Kidney (tissue), 14 donors: ENCODE measurements around the gene TERT. TPM values are rescaled to one million over a fixed set of nuclear protein-coding genes. Genes with fewer than 3 reads are reported as not detected.

Source experiments
- DNase-seq, 5 donors: peaks; one replicate each; pipeline ENCODE4 v3.0.0-alpha.2; 2013 to 2020
- FAIRE-seq: peaks from 2 replicates; lab custom pipeline; 2012; peaks lifted over from hg19 to GRCh38; lab: Jason Lieb, UNC
- H3K27ac ChIP-seq, 2 donors: one replicate each; pipeline ENCODE4 v1.7.0; 2013; ENCODE audit warnings: low read depth in 2 of 2, low read length in 2 of 2, inconsistent platforms in 1 of 2
- H3K27me3 ChIP-seq: one replicate; pipeline ENCODE4 v1.7.1; 2013; ENCODE audit warnings: low read length, inconsistent platforms; ENCODE audit not compliant: control insufficient read depth, insufficient read depth
- H3K36me3 ChIP-seq, 3 donors: one replicate each; pipeline versions ENCODE4 v1.7.0 to v1.7.1; 2013; ENCODE audit warnings: low read length in 3 of 3, control low read depth in 1 of 3, inconsistent platforms in 1 of 3; ENCODE audit not compliant: insufficient read depth in 3 of 3, control insufficient read depth in 2 of 3
- H3K4me1 ChIP-seq, 3 donors: one replicate each; pipeline versions ENCODE4 v1.7.0 to v1.7.1; 2013; ENCODE audit warnings: low read length in 3 of 3, inconsistent platforms in 1 of 3, low read depth in 1 of 3; ENCODE audit not compliant: control insufficient read depth in 2 of 3, insufficient read depth in 2 of 3
- H3K4me3 ChIP-seq, 3 donors: one replicate each; pipeline versions ENCODE4 v1.7.0 to v1.8.1; 2013; ENCODE audit warnings: low read length in 3 of 3, control low read depth in 1 of 3, inconsistent platforms in 1 of 3
- H3K9ac ChIP-seq, 3 donors: one replicate each; pipeline versions ENCODE4 v1.7.0 to v1.7.1; 2013; ENCODE audit warnings: low read length in 3 of 3, control low read depth in 1 of 3, inconsistent platforms in 1 of 3
- H3K9me3 ChIP-seq, 3 donors: one replicate each; pipeline versions ENCODE4 v1.7.0 to v1.7.1; 2013; ENCODE audit warnings: low read length in 3 of 3, control low read depth in 1 of 3, inconsistent platforms in 1 of 3; ENCODE audit not compliant: control insufficient read depth in 2 of 3, insufficient read depth in 1 of 3
- intact Hi-C: fragments of 100-400 bp; cut with DNase I; formaldehyde crosslinking; loops from one replicate; pipeline ENCODE4 v1.11.1; 2022
- polyA plus RNA-seq: library from polyadenylated mRNA; stranded (reverse); fragments of 350-450 nt; fragmentation: Illumina TruSeq; extraction: RNeasy Lipid Tissue Mini Kit (QIAGEN cat#74804); gene quantifications from one replicate; pipeline ENCODE4 v1.2.3, GENCODE V29; 2014; ENCODE audit warnings: low read depth, low replicate concordance; ENCODE audit not compliant: insufficient read depth
- total RNA-seq: library from RNA; stranded (reverse); fragmentation: NEBNext Ultra II Directional; extraction: Animal tissue kit (Norgen Biotek cat#: 25700); gene quantifications from one replicate; pipeline ENCODE4 v1.2.1, GENCODE V29; 2021
- TF ChIP-seq, protein P1 (sequence below): IDR thresholded peaks from 3 replicates; pipeline ENCODE4 v1.5.1; 2012; ENCODE audit warnings: mild to moderate bottlenecking, moderate library complexity, borderline replicate concordance; ENCODE audit not compliant: insufficient read depth; ENCODE audit errors: extremely low read depth
- donor health status: control.
- donor health status: control.
- donor health status: control.
- donor health status: control.
- donor health status: control.
- donor health status: DM: yes; HTN: yes; CAD: no.
- donor health status: Normal renal cell carcinoma (clear cell type).

Gene TERT
- total and polyA plus RNA-seq, 2 donors from 2014 or later: 0.91 TPM; not detected in 1

GRCh38 chr5:1338506-1339070 is 43.7 kb upstream of the TERT start:
- peaks cover 0 to 19% (median 0%) of the 10 kb centered on the region in 3 donors for H3K4me1 ChIP-seq
- intact Hi-C loops: no loop called here
- peak overlapping the region in 1 of 2 donors; percentile 20 for H3K27ac ChIP-seq
- no peaks in the 10 kb centered on the region for H3K27me3 ChIP-seq
- H3K4me3 ChIP-seq: no peak overlapping the region
- H3K9me3 ChIP-seq: no peaks in the 10 kb centered on the region
- DNase-seq (peak in 3 of 5 donors; percentile 24 to 66 (median 33)), FAIRE-seq (no peak)
- no peak overlapping the region for H3K9ac ChIP-seq
- TF ChIP-seq, protein P1, sequence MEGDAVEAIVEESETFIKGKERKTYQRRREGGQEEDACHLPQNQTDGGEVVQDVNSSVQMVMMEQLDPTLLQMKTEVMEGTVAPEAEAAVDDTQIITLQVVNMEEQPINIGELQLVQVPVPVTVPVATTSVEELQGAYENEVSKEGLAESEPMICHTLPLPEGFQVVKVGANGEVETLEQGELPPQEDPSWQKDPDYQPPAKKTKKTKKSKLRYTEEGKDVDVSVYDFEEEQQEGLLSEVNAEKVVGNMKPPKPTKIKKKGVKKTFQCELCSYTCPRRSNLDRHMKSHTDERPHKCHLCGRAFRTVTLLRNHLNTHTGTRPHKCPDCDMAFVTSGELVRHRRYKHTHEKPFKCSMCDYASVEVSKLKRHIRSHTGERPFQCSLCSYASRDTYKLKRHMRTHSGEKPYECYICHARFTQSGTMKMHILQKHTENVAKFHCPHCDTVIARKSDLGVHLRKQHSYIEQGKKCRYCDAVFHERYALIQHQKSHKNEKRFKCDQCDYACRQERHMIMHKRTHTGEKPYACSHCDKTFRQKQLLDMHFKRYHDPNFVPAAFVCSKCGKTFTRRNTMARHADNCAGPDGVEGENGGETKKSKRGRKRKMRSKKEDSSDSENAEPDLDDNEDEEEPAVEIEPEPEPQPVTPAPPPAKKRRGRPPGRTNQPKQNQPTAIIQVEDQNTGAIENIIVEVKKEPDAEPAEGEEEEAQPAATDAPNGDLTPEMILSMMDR: no peak
- peaks cover 0 to 58% (median 25%) of the 10 kb centered on the region in 3 donors for H3K36me3 ChIP-seq

DNA sequence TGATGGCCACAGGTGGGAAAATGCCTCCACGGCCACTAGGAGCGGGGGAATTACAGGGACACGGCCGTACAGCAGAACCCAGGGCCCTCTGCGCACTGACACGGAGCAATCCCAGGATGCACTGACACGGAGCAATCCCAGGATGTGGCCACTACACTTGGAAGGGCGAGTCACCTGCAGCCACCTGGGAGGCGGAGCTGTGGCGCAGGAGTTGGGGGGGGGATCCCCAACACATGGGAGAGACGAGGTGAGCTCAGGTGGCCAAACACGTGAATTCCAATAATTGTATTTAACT is 43.3 kb upstream of the TERT start:
- TF ChIP-seq, protein P1: no peak
- FAIRE-seq (no peak), DNase-seq (peak in 1 of 5 donors; percentile 57)
- Histone ChIP-seq H3K27me3 (no peaks in the 10 kb centered on the region), H3K4me3 (no peak overlapping the region), H3K9ac (no peak overlapping the region), H3K4me1 (peaks cover 0 to 15% (median 0%) of the 10 kb centered on the region in 3 donors), H3K27ac (peak overlapping the region; percentile 51 to 74), H3K9me3 (no peaks in the 10 kb centered on the region), H3K36me3 (peaks cover 4 to 63% (median 29%) of the 10 kb centered on the region in 3 donors)
- intact Hi-C loops: no loop called here

DNA sequence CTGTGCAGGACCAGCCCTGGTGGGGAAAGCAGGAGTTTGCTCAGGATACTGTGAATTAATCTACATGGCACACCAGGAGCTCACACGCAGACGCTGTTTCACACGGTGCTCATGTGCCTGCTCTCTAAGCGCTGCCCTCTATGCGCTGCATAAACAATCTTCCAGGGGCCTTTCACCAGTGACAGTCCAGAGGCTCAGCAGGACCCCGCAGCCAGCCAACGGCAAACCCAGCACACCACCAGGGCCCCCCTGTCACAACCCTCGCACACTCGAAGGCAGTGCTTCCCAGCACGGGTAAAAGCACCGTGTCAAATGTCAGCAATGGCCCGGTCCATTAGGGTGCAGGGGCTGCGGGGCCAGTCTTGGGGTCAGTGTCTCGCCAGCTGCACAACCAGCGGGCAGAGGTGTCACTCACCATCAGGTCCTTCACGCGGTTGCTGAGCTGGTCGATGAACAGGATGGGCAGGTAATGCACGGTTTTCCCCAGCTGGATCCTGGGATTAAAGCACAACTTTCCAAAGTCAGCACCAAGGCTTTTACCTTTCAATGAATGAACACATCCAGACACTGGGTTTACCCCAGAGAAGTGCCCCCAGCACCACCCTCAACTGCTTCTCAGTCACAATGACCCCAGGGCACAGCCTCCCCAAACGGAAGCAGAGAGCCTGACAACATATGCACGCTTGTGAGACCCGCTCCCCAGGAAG is 42.8 kb upstream of the TERT start:
- H3K36me3 ChIP-seq: peaks cover 5 to 66% (median 31%) of the 10 kb centered on the region in 3 donors
- H3K9ac ChIP-seq: no peak overlapping the region
- intact Hi-C loops: no loop called here
- H3K4me1 ChIP-seq: peaks cover 0 to 15% (median 0%) of the 10 kb centered on the region in 3 donors
- H3K27ac ChIP-seq: peak overlapping the region; percentile 51 to 74
- TF ChIP-seq, protein P1: no peak
- peak in 1 of 5 donors; percentile 49 for DNase-seq
- FAIRE-seq: no peak
- H3K9me3 ChIP-seq: no peaks in the 10 kb centered on the region
- no peak overlapping the region for H3K4me3 ChIP-seq
- no peaks in the 10 kb centered on the region for H3K27me3 ChIP-seq
